ENCODE data around the gene TEF.
"Not testable (repeated sequence)": the region's sequence is repeated elsewhere in the genome, so short reads cannot be mapped to it uniquely, and the experiment has no call there.

TEF gene

DNA sequence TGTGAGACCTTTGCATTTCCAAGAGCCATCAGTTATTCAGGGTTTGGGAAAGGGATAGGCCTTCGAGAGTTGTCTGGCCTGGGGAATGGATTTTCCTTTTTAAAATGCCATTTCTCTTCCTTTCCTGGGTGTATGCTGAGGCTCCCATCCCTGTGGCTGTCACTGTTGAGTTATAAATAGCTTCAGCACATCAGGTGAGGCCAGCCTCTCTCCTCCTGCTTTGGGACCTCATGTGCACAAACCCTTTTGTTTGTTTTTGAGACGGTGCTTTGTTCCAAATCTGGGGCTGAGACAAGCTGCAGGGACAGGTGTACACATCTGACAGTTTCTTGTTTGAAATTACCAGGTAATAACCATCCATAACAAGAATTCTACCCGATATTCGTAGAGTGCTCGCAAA lies 1.3 kb downstream of the TEF start:
- Histone ChIP-seq H3K4me3 (ENCODE audit: low read depth, low read length) (peak overlapping the region; percentile 87), H3K9me3 (ENCODE audit: control insufficient read depth, insufficient read depth, low read depth, low read length) (no peaks in the 10 kb centered on the region), H3K27ac (ENCODE audit: low read depth, low read length) (no peak overlapping the region), H3K36me3 (ENCODE audit: control insufficient read depth, insufficient read depth, low read length) (peaks cover 7% of the 10 kb centered on the region), H3K4me1 (ENCODE audit: control insufficient read depth, insufficient read depth, low read length) (peaks cover 23% of the 10 kb centered on the region), H3K27me3 (ENCODE audit: control insufficient read depth, insufficient read depth, low read length) (no peaks in the 10 kb centered on the region; the same call in 1 of the 2 replicates), H3K9ac (ENCODE audit: low read length) (no peak overlapping the region)

DNA sequence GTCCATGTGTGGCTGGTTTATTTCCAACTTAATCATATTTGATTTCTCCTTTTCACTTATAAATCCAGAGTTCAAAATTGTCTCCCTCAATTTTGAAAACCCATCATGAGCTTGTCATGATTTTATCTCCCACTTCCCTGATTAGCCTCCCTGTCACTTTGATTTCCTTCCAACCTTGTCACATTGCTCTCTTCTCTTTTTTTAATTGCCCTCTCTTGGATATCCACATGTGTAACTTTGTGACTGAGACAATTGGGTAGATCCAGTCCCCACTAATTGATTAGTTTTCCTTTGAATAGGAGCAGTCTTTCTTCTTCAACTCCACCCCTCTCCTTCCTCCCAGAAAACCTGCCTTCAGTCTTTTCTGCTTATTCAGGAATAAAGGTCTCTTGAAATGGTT lies 2.4 kb downstream of the TEF start:
- Histone ChIP-seq H3K4me3 (ENCODE audit: low read depth, low read length) (no peak overlapping the region), H3K4me1 (ENCODE audit: control insufficient read depth, insufficient read depth, low read length) (peaks cover 23% of the 10 kb centered on the region), H3K27me3 (ENCODE audit: control insufficient read depth, insufficient read depth, low read length) (no peaks in the 10 kb centered on the region; the same call in 1 of the 2 replicates), H3K9ac (ENCODE audit: low read length) (no peak overlapping the region), H3K27ac (ENCODE audit: low read depth, low read length) (no peak overlapping the region), H3K9me3 (ENCODE audit: control insufficient read depth, insufficient read depth, low read depth, low read length) (no peaks in the 10 kb centered on the region), H3K36me3 (ENCODE audit: control insufficient read depth, insufficient read depth, low read length) (peaks cover 14% of the 10 kb centered on the region)

GRCh38 chr22:41387341-41387740 lies 5.6 kb downstream of the TEF start:
- Histone ChIP-seq H3K4me1 (ENCODE audit: control insufficient read depth, insufficient read depth, low read length) (peaks cover 13% of the 10 kb centered on the region), H3K27ac (ENCODE audit: low read depth, low read length) (no peak overlapping the region), H3K36me3 (ENCODE audit: control insufficient read depth, insufficient read depth, low read length) (peaks cover 22% of the 10 kb centered on the region), H3K4me3 (ENCODE audit: low read depth, low read length) (no peak overlapping the region), H3K27me3 (ENCODE audit: control insufficient read depth, insufficient read depth, low read length) (no peaks in the 10 kb centered on the region; the same call in 1 of the 2 replicates), H3K9ac (ENCODE audit: low read length) (no peak overlapping the region), H3K9me3 (ENCODE audit: control insufficient read depth, insufficient read depth, low read depth, low read length) (no peaks in the 10 kb centered on the region)

- Histone ChIP-seq H3K27me3 (ENCODE audit: control insufficient read depth, insufficient read depth, low read length) (no peaks in the 10 kb centered on the region), H3K9me3 (ENCODE audit: control insufficient read depth, insufficient read depth, low read depth, low read length) (no peaks in the 10 kb centered on the region), H3K4me1 (ENCODE audit: control insufficient read depth, insufficient read depth, low read length) (no peaks in the 10 kb centered on the region), H3K4me3 (ENCODE audit: low read depth, low read length) (no peak overlapping the region), H3K36me3 (ENCODE audit: control insufficient read depth, insufficient read depth, low read length) (peaks cover 42% of the 10 kb centered on the region), H3K9ac (ENCODE audit: low read length) (no peak overlapping the region), H3K27ac (ENCODE audit: low read depth, low read length) (no peak overlapping the region)
These were observed 12.2 kb downstream of the TEF start for GRCh38 chr22:41394012-41394356.

- Histone ChIP-seq H3K27ac (ENCODE audit: low read depth, low read length) (no peak overlapping the region), H3K9me3 (ENCODE audit: control insufficient read depth, insufficient read depth, low read depth, low read length) (no peaks in the 10 kb centered on the region), H3K36me3 (ENCODE audit: control insufficient read depth, insufficient read depth, low read length) (peaks cover 38% of the 10 kb centered on the region), H3K4me1 (ENCODE audit: control insufficient read depth, insufficient read depth, low read length) (no peaks in the 10 kb centered on the region), H3K4me3 (ENCODE audit: low read depth, low read length) (no peak overlapping the region), H3K9ac (ENCODE audit: low read length) (no peak overlapping the region), H3K27me3 (ENCODE audit: control insufficient read depth, insufficient read depth, low read length) (no peaks in the 10 kb centered on the region)
These were observed 13.9 kb downstream of the TEF start for GRCh38 chr22:41395531-41396240.

DNA sequence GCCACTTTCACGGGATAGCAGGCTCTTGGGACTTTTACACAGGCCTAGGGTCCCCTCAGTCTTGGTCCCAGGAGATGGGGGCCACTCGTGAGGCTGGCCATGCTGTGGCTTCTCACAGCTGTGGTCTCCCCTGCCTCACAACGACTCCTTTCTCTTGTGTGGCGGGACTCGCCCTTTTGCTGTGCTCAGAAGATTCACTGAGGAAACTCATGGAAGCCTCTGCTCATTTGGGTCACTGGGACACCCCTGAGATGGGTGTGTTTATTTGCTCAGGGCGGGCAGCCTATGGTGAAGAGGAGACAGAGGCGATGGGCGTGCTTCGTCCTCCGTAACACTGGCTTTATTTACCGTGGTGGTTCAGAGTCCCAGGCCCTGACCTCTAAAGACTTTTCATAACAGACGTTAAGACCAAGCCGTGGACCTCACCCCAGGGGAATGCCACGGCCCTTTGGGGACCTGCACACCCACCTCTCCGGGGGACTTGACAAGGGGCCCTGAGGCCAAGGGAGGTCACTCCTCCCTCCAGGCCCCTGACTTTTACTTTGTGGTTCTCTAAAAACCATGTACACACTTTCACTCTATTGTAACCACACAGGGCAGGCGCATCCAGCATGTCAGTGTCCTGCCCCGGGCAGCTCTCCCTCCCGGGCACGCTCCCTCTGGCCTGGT lies 15.5 kb downstream of the TEF start:
- Histone ChIP-seq H3K9me3 (ENCODE audit: control insufficient read depth, insufficient read depth, low read depth, low read length) (no peaks in the 10 kb centered on the region), H3K27me3 (ENCODE audit: control insufficient read depth, insufficient read depth, low read length) (no peaks in the 10 kb centered on the region), H3K27ac (ENCODE audit: low read depth, low read length) (no peak overlapping the region), H3K4me1 (ENCODE audit: control insufficient read depth, insufficient read depth, low read length) (no peaks in the 10 kb centered on the region), H3K9ac (ENCODE audit: low read length) (no peak overlapping the region), H3K36me3 (ENCODE audit: control insufficient read depth, insufficient read depth, low read length) (peaks cover 34% of the 10 kb centered on the region), H3K4me3 (ENCODE audit: low read depth, low read length) (no peak overlapping the region)

- Histone ChIP-seq H3K27ac (ENCODE audit: low read depth, low read length) (no peak overlapping the region), H3K36me3 (ENCODE audit: control insufficient read depth, insufficient read depth, low read length) (peaks cover 34% of the 10 kb centered on the region), H3K4me3 (ENCODE audit: low read depth, low read length) (no peak overlapping the region), H3K9ac (ENCODE audit: low read length) (no peak overlapping the region), H3K27me3 (ENCODE audit: control insufficient read depth, insufficient read depth, low read length) (no peaks in the 10 kb centered on the region), H3K9me3 (ENCODE audit: control insufficient read depth, insufficient read depth, low read depth, low read length) (no peaks in the 10 kb centered on the region), H3K4me1 (ENCODE audit: control insufficient read depth, insufficient read depth, low read length) (no peaks in the 10 kb centered on the region)
These were observed 17.2 kb downstream of the TEF start for GRCh38 chr22:41398921-41399320.

DNA sequence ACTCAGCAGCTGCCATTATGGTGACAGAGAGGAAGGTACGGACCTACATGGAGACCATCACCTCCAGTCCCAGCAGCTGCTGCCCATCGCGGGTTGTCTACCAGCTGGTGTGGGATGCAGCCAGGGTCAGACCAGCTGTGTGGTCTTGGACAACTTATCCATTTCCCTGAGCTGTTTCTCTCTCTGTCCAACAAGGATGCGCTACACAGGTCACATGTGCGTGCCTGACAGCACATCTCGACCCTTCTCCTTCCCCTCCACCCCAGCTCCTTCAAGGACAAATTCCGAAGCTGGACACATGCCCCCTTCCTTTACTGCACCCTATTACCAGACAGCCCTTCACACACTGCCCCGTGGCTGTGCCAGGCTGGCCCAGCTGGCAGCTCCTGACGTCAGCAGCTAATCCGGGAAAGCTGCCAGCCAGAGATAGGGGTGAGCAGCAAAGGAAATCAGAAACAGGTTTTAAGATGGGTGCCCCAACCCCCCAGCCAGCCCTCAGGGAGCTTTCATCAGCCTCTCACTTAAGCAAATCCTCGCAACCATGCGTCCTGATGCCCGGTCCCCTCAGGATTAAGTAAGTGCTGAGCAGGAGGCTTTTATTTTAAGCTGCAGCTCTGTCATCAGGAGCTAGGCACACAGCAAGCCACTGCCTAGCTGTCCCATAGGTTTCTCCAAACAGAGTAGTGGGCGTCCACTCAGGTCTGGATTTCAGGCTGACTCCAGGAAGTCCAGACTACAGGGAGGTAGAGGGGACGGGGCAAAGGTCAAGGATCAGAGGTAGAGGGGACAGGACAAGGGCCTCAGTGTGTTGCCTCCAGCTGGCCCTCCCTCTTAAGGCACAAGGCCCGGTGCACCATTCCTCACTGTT lies 20.3 kb downstream of the TEF start:
- Histone ChIP-seq H3K36me3 (ENCODE audit: control insufficient read depth, insufficient read depth, low read length) (peaks cover 5% of the 10 kb centered on the region), H3K27ac (ENCODE audit: low read depth, low read length) (no peak overlapping the region), H3K9me3 (ENCODE audit: control insufficient read depth, insufficient read depth, low read depth, low read length) (no peaks in the 10 kb centered on the region), H3K9ac (ENCODE audit: low read length) (no peak overlapping the region), H3K27me3 (ENCODE audit: control insufficient read depth, insufficient read depth, low read length) (no peaks in the 10 kb centered on the region), H3K4me1 (ENCODE audit: control insufficient read depth, insufficient read depth, low read length) (no peaks in the 10 kb centered on the region), H3K4me3 (ENCODE audit: low read depth, low read length) (no peak overlapping the region)

DNA sequence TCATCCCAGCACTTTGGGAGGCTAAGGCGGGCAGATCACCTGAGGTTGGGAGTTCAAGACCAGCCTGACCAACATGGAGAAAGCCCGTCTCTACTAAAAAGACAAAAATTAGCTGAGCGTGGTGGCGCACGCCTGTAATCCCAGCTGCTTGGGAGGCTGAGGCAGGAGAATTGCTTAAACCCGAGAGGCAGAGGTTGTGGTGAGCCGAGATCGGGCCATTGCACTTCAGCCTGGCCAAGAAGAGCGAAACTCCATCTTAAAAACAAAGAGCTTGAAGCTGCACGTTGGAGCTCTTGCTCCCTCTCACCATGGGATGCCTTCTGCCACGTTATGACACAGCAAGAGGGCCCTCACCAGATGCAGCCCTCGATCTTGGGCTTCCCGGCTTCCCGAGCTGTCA lies 21.1 kb downstream of the TEF start:
- H3K27me3 ChIP-seq (ENCODE audit: control insufficient read depth, insufficient read depth, low read length); H3K27ac ChIP-seq (ENCODE audit: low read depth, low read length); H3K4me1 ChIP-seq (ENCODE audit: control insufficient read depth, insufficient read depth, low read length); H3K9ac ChIP-seq (ENCODE audit: low read length); H3K36me3 ChIP-seq (ENCODE audit: control insufficient read depth, insufficient read depth, low read length); H3K4me3 ChIP-seq (ENCODE audit: low read depth, low read length); H3K9me3 ChIP-seq (ENCODE audit: control insufficient read depth, insufficient read depth, low read depth, low read length): not testable (repeated sequence)

GRCh38 chr22:41403532-41404318 lies 22.0 kb downstream of the TEF start:
- H3K4me1 ChIP-seq (ENCODE audit: control insufficient read depth, insufficient read depth, low read length) = no peaks in the 10 kb centered on the region
- no peaks in the 10 kb centered on the region for H3K36me3 ChIP-seq (ENCODE audit: control insufficient read depth, insufficient read depth, low read length)
- no peaks in the 10 kb centered on the region for H3K9me3 ChIP-seq (ENCODE audit: control insufficient read depth, insufficient read depth, low read depth, low read length)
- no peaks in the 10 kb centered on the region for H3K27me3 ChIP-seq (ENCODE audit: control insufficient read depth, insufficient read depth, low read length)
- no peak overlapping the region for H3K9ac ChIP-seq (ENCODE audit: low read length)
- no peak overlapping the region for H3K4me3 ChIP-seq (ENCODE audit: low read depth, low read length)
- H3K27ac ChIP-seq (ENCODE audit: low read depth, low read length) = no peak overlapping the region

All from HUES6 (cell line).